Stimulated activated CD4-positive, alpha-beta T cell treated with anti-CD3 and anti-CD28 coated beads, Interleukin-15, amount 100 ng/mL, for 1 hour (primary cell): Measurements from ENCODE around the gene COL28A1.
"Not testable (repeated sequence)": the region's sequence is repeated elsewhere in the genome, so short reads cannot be mapped to it uniquely, and the experiment has no call there.

Source experiments
- DNase-seq, 2 donors: peaks; one replicate each; pipeline ENCODE4 v3.0.0-alpha.2; 2020; ENCODE audit warnings: low read depth in 1 of 2, low spot score in 1 of 2

The COL28A1 gene

DNA sequence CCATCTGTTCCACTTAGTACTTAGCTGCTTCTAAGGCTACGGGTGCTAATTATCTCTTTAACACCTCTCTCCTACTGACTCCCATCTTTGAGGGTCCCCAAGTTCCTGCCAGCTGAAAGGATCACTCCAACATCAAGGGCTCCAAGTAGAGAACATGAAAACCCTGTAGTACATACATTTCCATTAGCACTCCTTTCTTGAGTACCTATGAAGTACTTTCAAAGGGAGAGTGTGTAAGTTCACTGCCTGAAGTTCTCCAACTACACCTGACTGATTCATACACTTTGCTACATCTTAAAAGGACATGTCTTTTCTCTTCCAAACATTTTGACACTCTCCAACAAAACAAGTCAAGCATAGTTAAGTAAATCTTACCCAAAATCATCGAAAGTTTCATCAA, 113.8 kb downstream of the COL28A1 start:
- DNase-seq: no peak

GRCh38 chr7:7418997-7419396, 116.7 kb downstream of the COL28A1 start:
- no peak for DNase-seq

DNA sequence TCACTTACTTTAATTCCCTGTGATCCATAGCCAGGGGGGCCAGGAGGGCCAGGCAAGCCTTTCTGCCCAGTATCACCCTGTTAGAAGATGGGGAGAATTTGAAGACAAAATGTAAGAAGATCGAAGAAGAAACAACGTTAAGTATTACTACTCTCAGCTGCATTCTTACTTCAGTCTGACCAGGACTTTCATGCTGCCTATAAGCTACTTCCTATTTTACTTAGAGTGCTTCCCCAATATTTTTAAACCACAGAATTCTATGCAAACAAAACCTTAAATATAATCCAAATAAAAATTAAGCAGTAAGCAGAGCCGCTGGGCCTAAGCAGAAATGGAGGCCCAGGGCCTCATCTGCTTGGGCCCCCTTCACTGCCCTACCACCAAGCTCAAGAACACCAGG, 117.8 kb downstream of the COL28A1 start:
- no peak for DNase-seq

DNA sequence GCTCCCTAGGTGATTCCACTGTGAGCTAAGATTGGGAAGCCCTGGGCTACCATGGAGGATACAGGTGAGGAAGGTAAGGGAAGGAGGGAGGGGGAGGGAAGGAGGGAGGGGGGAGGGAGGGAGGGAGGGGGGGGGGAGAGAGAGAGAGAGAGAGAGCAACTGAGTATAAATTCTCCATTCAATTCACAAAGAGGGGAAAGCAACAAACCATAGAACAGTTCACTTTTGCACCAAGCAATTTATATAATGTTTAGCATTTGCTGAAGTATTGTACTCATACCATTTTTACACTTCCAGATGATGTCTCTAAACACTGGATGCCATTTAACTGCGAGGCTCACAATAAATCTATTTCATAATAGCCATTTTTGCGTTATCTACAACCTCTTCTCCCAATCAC, 118.3 kb downstream of the COL28A1 start:
- DNase-seq: no peak

DNA sequence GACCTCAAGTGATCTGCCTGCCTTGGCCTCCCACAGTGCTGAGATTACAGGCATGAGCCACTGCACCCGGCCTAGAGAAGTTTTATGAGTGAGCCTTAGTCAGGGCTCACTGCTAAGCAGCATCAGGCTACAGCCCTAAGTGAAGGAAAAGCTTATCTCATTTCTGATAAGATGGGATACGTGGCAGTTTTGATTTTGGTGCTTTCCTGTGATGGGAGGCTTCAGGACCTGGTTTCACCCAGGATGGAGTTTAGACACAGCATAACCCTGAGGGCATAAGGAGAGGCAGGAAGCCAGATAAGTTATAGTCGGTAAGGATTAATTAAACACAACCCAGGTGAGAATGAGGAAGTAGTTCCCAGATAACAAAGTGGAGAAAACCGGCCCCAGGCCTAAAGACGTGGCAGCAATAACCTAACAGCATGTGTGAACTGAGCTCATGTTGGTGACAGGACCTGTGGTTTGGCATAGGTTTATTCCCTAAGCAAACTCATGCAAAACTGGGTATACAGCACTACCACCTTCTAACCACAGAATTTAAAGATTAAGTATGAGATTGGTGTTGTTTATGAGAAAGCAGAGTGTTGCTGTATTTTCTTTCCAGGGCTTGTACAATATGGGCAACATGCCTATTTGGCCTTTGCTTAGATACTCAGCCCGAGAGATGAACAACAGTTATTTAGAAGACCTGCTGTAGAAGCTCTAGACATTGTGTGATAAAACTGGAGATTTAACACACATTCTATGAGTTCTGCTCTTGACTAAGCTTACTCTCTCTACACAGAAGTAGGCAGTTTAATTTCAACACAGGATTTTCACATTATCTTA, 119.4 kb downstream of the COL28A1 start:
- DNase-seq: no peak

DNA sequence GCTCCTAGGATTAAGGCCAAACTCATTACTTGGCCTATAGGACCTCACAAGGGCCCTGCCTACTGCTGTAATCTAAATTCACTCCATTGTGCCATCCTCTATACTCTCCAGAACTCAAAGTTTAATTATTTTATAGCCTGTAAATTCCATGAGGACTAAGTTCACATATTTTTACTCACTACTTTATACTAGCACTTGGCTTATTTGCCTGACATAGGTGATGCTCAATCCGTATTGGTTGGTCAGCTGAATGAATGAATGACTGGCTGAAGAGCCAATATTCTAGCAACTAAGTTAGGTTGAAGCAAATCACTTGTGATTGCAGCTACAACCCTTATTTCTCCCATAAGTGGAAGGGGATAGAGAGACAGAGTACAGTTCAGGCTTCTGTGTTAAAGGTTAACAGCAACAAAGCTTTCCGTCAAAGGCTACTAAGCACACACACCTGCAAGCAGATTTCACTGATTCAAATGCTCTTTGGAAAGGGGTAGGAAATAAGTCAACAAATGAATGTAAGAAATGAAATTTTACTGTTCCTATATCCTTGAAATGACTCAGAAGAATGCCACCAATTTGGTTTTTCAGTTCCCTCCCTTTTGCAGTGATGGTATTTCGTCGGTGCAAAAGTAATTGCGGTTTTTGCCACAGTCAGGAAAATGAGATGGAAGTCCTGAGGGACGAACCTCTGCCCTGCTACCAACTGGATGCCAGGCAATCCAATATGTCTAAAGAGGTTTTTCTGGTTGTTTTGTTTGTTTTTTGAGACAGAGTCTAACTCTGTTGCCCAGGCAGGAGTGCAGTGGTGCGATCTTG, 120.7 kb downstream of the COL28A1 start:
- DNase-seq: no peak

GRCh38 chr7:7408001-7408770, 127.5 kb downstream of the COL28A1 start:
- no peak for DNase-seq

GRCh38 chr7:7405461-7405860, 130.2 kb downstream of the COL28A1 start:
- DNase-seq: no peak

- DNase-seq: no peak
Observed at GRCh38 chr7:7399707-7400106, 136.0 kb downstream of the COL28A1 start.

GRCh38 chr7:7395785-7396184, 139.9 kb downstream of the COL28A1 start:
- no peak for DNase-seq

GRCh38 chr7:7388164-7388563, 147.5 kb downstream of the COL28A1 start:
- DNase-seq: not testable (repeated sequence)

GRCh38 chr7:7385421-7385820, 150.3 kb downstream of the COL28A1 start:
- DNase-seq: no peak

GRCh38 chr7:7384228-7384627, 151.4 kb downstream of the COL28A1 start:
- DNase-seq: no peak

DNA sequence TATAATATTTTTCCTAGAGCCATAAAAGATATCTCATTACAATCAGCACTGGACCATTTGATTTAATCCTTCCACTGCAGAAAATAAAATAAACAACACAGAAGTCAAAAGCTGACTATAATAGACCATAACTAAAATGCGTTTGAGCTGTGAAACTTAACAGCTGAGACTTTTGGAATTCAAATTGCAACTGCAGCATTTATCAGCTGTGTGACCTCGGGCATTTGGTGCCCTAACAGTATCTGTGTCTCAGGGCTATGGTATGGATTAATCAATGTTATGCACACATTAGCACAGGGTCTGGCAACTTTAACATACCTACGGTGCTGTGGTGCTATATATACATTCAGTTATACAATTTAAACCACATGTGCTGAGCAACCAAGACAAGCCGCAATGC, 160.1 kb downstream of the COL28A1 start:
- no peak for DNase-seq

DNA sequence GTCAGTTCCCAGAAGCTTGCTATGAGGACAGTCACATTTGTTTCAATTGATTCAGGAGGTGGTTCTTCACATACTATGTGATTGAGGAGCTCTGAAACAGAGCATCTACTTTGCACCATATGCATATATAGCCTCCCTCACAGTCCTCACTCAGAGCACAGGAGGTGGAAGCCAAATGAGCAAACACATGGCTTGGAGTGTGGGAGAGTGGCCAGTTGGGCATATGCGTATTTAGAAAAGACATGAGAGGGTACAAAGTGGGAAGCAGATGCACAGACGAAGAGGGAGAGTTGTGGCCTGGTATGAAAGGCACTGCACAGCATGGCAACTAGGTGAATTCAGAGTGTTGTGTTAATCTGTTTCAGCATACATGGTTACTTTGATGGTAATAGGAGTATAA, 165.6 kb downstream of the COL28A1 start:
- DNase-seq: no peak

- DNase-seq: no peak
Observed at GRCh38 chr7:7369134-7369533, 166.5 kb downstream of the COL28A1 start.

GRCh38 chr7:7354674-7355073, 181.0 kb downstream of the COL28A1 start:
- no peak for DNase-seq

DNA sequence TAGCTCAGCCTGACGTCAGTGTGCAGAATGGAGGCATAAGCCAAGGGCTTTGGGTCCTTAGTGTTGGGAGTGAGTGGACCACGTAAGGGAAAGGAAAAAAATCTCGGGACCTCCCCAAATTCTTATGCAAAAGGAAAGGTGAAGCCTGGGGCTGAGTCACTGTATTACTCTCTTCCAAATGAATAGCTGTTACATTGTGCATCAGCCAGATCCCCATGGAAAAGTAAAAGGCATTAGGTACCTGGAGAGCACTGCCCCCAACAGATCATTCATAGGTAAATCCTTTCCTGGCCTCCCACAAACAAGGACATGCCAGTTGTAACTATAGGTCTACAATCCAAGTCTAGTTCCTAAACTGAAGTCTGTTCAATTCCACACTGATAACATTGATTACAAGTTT, 182.8 kb downstream of the COL28A1 start:
- DNase-seq: no peak

GRCh38 chr7:7351832-7352231, 183.8 kb downstream of the COL28A1 start:
- no peak for DNase-seq

- no peak for DNase-seq
Observed at GRCh38 chr7:7351156-7351555, 184.5 kb downstream of the COL28A1 start.

DNA sequence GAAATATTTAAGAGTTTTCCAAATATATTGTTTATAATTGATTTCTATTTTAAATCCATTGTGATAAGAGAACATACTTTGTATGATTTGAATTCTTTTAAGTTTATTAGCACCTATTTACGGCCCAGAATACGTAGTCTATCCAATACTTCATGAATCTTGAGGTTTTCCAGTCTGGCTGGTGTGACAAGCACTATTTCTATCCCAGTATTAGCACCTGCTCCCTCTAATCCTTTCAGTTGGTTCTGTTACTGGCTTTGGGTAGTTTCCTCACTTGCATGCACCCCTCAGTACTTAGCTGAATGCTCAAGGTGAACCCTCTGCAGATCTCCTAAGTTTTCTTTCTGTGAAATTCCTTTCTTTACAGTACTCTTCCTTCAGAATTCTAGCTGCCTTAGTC, 186.5 kb downstream of the COL28A1 start:
- DNase-seq: no peak

DNA sequence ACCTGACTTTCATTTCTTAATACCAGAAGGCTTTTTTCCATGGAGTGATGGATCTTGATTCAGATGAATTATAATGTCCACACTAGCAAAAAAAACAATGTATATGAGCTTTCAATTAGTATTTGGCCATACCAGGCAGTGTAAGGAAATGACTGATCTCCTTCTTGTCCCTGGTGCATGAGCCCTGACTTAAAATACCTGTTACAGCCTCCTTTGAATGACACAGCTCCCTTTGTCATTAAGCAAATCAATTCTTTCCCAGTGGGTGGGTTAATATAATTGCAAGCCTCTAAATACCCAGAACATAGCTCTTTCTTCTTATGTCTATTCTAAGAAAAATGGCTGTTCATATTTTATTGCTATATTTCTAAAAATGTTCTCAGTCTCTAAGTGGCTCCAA, 188.6 kb downstream of the COL28A1 start:
- no peak for DNase-seq
